ENCODE measurements around the gene CAP2. TPM values are rescaled to one million over a fixed set of nuclear protein-coding genes. Genes with fewer than 3 reads are reported as not detected.
A peak's percentile ranks its signal among the peaks of the same experiment; 100 is the strongest.

Gene CAP2
- total and polyA plus RNA-seq, 9 of the 15 experiments (the other 6 are each of a cell fraction or from before 2014, with no cell fraction given), result not detected

- TF ChIP-seq, protein P1, sequence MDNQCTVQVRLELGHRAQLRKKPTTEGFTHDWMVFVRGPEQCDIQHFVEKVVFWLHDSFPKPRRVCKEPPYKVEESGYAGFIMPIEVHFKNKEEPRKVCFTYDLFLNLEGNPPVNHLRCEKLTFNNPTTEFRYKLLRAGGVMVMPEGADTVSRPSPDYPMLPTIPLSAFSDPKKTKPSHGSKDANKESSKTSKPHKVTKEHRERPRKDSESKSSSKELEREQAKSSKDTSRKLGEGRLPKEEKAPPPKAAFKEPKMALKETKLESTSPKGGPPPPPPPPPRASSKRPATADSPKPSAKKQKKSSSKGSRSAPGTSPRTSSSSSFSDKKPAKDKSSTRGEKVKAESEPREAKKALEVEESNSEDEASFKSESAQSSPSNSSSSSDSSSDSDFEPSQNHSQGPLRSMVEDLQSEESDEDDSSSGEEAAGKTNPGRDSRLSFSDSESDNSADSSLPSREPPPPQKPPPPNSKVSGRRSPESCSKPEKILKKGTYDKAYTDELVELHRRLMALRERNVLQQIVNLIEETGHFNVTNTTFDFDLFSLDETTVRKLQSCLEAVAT (IDR thresholded peaks at IDR 0.05), result no peak
- no peak for TF ChIP-seq ZNF384 (IDR thresholded peaks at IDR 0.05; ENCODE audit: low read depth, low read length)
- TF ChIP-seq DDX20 (tag; IDR thresholded peaks at IDR 0.05; ENCODE audit: low read depth), result no peak
- no peak for TF ChIP-seq HDAC2 (IDR thresholded peaks at IDR 0.05)
- 0 out of 2 replicates have a peak, but pooled peaks have one; percentile 13 for TF ChIP-seq ZNF175 (CRISPR knock-in tag; IDR thresholded peaks at IDR 0.05; ENCODE audit: low read depth)
- TF ChIP-seq, protein P2, sequence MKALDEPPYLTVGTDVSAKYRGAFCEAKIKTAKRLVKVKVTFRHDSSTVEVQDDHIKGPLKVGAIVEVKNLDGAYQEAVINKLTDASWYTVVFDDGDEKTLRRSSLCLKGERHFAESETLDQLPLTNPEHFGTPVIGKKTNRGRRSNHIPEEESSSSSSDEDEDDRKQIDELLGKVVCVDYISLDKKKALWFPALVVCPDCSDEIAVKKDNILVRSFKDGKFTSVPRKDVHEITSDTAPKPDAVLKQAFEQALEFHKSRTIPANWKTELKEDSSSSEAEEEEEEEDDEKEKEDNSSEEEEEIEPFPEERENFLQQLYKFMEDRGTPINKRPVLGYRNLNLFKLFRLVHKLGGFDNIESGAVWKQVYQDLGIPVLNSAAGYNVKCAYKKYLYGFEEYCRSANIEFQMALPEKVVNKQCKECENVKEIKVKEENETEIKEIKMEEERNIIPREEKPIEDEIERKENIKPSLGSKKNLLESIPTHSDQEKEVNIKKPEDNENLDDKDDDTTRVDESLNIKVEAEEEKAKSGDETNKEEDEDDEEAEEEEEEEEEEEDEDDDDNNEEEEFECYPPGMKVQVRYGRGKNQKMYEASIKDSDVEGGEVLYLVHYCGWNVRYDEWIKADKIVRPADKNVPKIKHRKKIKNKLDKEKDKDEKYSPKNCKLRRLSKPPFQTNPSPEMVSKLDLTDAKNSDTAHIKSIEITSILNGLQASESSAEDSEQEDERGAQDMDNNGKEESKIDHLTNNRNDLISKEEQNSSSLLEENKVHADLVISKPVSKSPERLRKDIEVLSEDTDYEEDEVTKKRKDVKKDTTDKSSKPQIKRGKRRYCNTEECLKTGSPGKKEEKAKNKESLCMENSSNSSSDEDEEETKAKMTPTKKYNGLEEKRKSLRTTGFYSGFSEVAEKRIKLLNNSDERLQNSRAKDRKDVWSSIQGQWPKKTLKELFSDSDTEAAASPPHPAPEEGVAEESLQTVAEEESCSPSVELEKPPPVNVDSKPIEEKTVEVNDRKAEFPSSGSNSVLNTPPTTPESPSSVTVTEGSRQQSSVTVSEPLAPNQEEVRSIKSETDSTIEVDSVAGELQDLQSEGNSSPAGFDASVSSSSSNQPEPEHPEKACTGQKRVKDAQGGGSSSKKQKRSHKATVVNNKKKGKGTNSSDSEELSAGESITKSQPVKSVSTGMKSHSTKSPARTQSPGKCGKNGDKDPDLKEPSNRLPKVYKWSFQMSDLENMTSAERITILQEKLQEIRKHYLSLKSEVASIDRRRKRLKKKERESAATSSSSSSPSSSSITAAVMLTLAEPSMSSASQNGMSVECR (CRISPR knock-in tag; IDR thresholded peaks at IDR 0.05), result peak; percentile 54; the same call in 1 of the 2 replicates
- 0 out of 2 replicates have a peak, but pooled peaks have one; percentile 50 for TF ChIP-seq GATAD2B (IDR thresholded peaks at IDR 0.05; ENCODE audit: borderline replicate concordance)
- no peak for TF ChIP-seq PCBP2 (IDR thresholded peaks at IDR 0.05; ENCODE audit: low read depth, low read length, poor library complexity, severe bottlenecking)
- TF ChIP-seq LEF1 (IDR thresholded peaks at IDR 0.05), result no peak
- TF ChIP-seq POLR2B (IDR thresholded peaks at IDR 0.05; ENCODE audit: low read depth, partially characterized antibody), result no peak
- peak; percentile 71; the same call in 1 of the 2 replicates for TF ChIP-seq E2F1 (CRISPR knock-in tag; IDR thresholded peaks at IDR 0.05)
- TF ChIP-seq PML (IDR thresholded peaks at IDR 0.05; ENCODE audit: low read length), result no peak
- TF ChIP-seq HMGXB4 (CRISPR knock-in tag; IDR thresholded peaks at IDR 0.05), result peak; percentile 82; the same call in 1 of the 2 replicates
These were observed 207.4 kb downstream of the CAP2 start (continued) for GRCh38 chr6:17600527-17601385.
